ENCODE data around the gene COPB2. TPM values are rescaled to one million over a fixed set of nuclear protein-coding genes. Genes with fewer than 3 reads are reported as not detected.

The COPB2 gene
- total and polyA plus RNA-seq, 8 donors = 26.9 to 114 (median 93.6) TPM

DNA sequence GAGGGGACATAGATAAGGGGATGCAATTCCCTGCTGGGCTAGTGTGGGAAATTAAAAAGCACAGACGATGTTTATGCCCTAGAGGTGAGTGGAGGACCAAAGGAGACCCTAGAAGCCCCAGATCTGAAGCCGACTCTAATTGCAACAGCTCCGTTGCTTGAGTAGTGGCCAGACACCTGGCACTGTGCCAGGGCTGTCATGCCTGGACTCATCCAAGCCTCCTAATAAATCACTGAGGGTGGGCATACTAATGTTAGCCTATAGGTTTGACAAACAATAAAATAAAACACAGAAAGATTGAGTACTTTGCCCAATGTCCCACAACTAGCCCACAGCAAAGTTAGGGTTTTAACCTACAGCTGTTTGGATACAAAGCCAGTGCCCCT lies 71.0 kb downstream of the COPB2 start:
- WGBS, 2 donors = 64 to 65% methylated on average over 3 of the region's 3 CpGs
- no peak for TF ChIP-seq CTCF (IDR thresholded peaks at IDR 0.05)
- no peak for FAIRE-seq
- H3K27me3 ChIP-seq = no peaks in the 10 kb centered on the region
- H3K4me3 ChIP-seq = no peak overlapping the region
- H3K27ac ChIP-seq = no peak overlapping the region
- intact Hi-C loops (cut with DNase I) = no loop called here
- no peaks in the 10 kb centered on the region for H3K9me3 ChIP-seq
- no peak for ATAC-seq
- no peak for DNase-seq
- H3K4me1 ChIP-seq = peaks cover 5 to 7% (median 6%) of the 10 kb centered on the region in 3 donors
- no peaks in the 10 kb centered on the region for H3K36me3 ChIP-seq

DNA sequence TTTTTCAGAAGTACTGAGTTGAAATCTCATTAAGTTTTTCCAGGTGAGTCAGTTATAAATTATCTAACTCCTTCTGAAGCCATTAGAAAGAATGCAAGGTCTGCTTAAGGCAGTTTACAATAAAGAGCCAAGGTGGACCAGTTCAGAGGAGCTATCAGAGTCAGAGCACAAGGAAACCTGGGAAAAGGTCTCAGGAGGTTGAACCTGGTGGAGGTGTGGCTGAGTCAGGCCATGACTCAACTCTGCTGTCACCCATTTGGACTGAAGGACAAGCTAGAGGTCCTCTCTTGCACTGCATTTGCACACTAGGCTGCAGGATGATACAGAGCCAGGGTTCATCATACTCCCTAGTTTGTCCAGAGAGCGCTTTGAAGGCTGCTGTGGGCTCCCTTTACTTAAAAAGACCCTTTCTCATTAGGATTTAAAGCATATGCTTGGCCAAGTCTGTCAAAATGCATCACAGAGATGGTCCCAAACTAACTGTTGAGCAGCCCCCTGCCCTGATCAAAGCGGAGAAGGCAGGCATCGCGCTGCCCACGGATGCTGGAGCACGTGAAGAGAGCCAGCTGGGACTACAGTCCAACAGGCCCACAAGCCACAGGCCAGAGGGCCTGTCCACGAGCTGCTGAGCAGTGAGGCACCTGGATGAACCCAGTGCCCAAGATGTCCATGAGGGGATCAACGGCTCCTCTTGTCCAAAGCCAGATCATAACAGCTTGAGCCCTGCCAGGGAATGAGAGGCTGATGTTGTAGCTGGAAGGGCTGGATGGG lies 71.6 kb downstream of the COPB2 start:
- intact Hi-C loops (cut with DNase I) = no loop called here
- WGBS, 2 donors = 86 to 89% methylated on average over 8 of the region's 8 CpGs
- Histone ChIP-seq H3K4me1 (peaks cover 5 to 7% (median 6%) of the 10 kb centered on the region in 3 donors), H3K9me3 (no peaks in the 10 kb centered on the region), H3K4me3 (no peak overlapping the region), H3K27me3 (no peaks in the 10 kb centered on the region), H3K27ac (peak overlapping the region in 1 of 4 donors; percentile 1), H3K36me3 (no peaks in the 10 kb centered on the region)
- no peak for TF ChIP-seq CTCF (IDR thresholded peaks at IDR 0.05)
- ATAC-seq (peak; percentile 77 to 82 (median 78)), FAIRE-seq (no peak), DNase-seq (peak in 1 of 6 donors; percentile 62)

DNA sequence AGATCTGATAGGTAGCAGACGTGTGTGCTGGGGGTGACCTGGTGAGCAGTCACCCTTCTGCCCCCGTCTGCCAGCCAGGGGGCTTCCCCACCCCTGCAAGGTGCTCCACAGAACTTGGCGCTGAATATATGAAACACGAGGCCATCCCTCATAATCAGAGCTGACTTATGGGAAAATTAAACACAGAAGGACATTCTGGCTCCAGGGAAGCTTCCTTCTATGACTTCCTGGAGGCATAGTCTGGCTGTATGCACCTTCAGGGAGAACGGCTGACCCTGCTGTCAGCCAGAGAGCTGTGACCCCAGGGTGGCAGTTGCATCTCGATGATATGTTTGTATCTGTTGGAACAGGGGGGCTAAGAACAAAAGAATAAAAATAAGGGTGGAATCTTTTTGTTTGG lies 72.2 kb downstream of the COPB2 start:
- Histone ChIP-seq H3K4me1 (peaks cover 5 to 7% (median 6%) of the 10 kb centered on the region in 3 donors), H3K9me3 (no peaks in the 10 kb centered on the region), H3K27ac (peak overlapping the region in 1 of 4 donors; percentile 1), H3K27me3 (no peaks in the 10 kb centered on the region), H3K4me3 (no peak overlapping the region), H3K36me3 (no peaks in the 10 kb centered on the region)
- 50 to 58% methylated on average over 6 of the region's 6 CpGs for WGBS, 2 donors
- peak in 3 of 4 donors; percentile 17 to 32 (median 24) for ATAC-seq
- DNase-seq = no peak
- no peak for TF ChIP-seq CTCF (IDR thresholded peaks at IDR 0.05)
- FAIRE-seq = no peak
- intact Hi-C loops (cut with DNase I) = no loop called here

DNA sequence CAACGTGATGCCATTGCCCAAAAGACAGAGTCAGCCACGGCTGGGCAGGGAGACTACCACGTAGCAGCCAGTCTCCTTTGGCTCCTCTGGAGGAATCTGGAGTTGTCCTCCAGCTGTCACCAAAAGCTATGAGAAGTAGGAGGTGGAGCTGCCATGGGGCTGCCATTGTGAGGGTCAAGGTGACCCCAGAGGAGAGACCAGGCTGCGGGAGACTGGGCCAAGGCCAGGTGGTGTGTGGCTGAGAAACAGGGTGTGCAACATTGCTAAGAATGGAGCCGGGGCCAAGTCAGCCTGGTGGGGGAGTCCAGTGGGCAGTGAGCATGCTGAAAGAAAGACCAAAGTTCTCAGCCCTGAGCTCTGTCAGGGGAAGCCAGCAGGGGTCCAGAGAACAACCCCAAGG lies 75.5 kb downstream of the COPB2 start:
- intact Hi-C loops (cut with DNase I) = no loop called here

More for the DNA sequence above, 75.5 kb downstream of the COPB2 start:
- TF ChIP-seq CTCF (IDR thresholded peaks at IDR 0.05) = no peak
- Histone ChIP-seq H3K27ac (no peak overlapping the region), H3K36me3 (no peaks in the 10 kb centered on the region), H3K27me3 (no peaks in the 10 kb centered on the region), H3K4me3 (no peak overlapping the region), H3K4me1 (peaks cover 0 to 7% (median 3%) of the 10 kb centered on the region in 3 donors), H3K9me3 (no peaks in the 10 kb centered on the region)
- no peak for DNase-seq
- no peak for ATAC-seq
- 88 to 91% methylated on average over 5 of the region's 5 CpGs for WGBS, 2 donors
- no peak for FAIRE-seq

All from pancreas (tissue), 10 donors.